GM04503 (cell line): ENCODE data around the gene NKIRAS2.
A peak's percentile ranks its signal among the peaks of the same experiment; 100 is the strongest.
"Not testable (repeated sequence)": the region's sequence is repeated elsewhere in the genome, so short reads cannot be mapped to it uniquely, and the experiment has no call there.

Experiments
- DNase-seq: peaks from one replicate; pipeline ENCODE4 v3.0.0-alpha.2; 2012; ENCODE audit warnings: low read depth

Gene NKIRAS2

DNA sequence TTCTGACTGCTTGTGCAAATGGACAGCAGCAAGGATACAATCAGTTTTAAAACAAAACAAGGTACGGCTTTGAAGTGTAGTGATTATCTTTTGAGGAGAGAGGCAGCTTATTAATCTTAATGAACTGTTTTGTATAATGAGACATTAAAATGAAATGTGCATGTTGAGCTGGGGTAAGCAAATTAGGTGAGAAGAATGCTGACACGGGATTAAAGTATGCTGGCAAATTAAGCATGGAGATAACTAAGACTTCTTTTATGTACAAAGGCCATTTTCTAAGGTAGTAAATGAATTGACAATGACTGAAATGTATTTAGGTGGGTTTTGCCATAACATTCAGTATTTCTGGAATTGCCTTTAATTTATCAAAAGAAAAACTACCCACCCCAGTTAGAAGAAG is 21.4 kb upstream of the NKIRAS2 start:
- DNase-seq = no peak

DNA sequence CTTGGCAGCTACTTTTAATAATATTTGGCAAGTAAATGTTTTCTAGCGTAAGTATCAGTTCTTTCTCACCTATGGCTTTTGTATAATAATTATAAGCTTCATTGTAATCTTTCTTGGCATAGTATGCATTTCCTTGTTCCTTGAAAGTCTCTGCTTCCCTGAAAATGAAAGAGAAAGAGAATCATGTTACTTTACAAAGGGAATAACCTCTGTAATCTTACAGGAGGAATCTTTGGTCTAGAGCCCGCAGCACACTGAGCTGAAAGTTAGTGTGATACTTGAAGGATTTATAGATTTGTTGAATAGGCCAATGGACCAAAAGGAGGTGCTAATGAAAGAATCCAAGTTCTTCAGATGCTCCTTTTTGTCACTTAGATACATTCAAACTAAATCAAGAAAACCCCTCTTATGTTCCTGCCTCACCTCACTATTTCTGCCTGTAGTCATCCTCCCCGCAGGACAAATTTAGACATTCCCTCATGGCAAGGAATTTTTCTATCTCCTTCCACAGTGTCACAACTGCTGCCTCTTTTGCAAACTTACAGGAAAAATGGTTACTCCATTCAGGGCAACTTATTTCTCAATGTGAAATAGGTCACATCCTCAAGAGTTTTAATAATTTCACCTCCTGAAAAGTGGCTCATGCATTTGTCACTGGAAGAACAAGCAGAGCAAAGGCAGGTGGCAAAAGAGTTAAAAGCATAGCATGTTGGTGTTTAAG is 19.3 kb upstream of the NKIRAS2 start:
- DNase-seq = no peak

DNA sequence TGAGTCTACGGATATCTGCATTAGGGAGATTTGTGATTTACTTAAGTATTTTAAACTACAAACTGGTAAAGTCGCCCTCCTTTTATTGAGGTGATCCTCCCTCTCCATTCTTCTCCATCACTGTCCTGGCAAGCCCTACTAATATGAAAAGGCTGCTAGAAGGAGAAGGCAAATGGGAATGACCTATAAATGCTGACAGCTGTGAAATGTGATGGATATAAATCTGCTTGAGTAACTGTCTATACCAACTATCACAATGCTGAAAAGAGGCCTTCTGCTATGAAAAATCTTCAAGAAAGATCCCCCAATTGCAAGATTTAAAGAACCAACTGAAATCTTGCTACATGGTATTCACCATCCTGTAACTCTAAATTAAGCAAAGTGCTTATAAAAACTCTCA is 18.2 kb upstream of the NKIRAS2 start:
- DNase-seq = no peak

DNA sequence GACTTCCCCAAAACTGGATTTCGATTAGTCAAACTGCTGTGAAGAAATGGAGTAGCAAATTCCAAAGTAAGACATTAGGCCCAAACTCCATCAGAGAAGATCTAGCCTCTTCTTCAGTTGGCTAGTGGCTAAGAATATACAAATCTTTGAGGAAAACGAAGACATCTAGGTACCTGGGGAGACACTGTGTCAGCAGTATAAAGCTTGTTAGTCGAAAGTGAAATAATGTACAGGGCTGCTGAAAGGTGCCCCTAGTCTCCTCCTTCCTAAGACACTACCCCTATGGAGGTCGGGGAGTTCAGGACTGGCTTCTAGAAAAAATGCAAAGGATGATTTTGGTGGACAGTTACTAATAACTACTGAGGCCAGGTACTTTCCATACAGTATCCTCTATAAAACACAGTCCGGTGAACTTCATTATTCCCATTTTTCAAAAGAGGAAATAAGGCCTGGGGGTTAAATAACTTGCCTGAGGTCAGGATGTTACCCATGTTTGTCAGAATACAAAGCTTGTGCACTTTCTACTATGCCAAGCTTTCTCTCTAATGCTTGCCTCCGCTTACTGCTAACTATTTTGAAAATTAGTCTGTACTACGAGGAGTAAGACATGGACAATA is 17.6 kb upstream of the NKIRAS2 start:
- DNase-seq = no peak

DNA sequence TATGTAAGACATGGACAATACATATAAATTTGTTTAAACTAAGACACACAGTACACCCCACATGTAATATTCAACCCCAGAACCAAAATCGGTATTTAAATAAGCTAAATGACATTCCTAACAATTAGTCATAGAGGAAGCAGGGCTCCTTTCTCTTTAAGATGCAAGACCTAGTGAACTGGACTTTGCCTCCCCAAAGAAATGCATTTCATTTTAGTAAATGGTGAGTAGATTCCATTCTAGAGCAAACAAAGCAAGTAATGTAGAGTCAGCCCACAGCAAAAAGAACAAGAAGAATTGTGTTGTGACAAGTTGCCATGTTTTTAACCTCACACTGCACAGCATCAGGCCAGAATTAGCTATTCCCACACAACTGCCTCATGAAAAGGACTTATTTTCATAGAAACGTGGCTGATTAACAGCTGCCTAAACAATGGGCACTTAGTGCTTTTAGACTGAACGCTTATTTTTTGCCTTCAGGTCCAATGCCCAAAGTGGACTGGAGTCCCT is 17.0 kb upstream of the NKIRAS2 start:
- no peak for DNase-seq

DNA sequence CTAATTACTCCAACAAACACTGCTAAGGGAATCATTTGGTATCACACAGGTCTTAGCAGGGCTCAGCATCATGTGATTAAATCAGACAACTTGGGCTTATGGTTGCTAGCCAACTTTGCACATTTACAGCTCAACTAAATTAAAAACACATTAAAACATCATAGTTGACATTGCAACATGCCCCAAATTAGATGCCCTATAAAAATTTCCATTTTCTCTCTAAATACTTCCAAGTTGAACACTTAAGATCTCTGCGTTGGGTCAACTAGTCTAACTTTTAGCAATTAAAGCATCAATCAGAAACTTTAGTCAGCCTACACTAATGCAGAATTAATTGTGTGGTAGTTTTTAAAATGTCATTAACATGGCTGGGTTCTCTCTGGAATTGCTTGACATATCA is 14.7 kb upstream of the NKIRAS2 start:
- peak; percentile 25 for DNase-seq

DNA sequence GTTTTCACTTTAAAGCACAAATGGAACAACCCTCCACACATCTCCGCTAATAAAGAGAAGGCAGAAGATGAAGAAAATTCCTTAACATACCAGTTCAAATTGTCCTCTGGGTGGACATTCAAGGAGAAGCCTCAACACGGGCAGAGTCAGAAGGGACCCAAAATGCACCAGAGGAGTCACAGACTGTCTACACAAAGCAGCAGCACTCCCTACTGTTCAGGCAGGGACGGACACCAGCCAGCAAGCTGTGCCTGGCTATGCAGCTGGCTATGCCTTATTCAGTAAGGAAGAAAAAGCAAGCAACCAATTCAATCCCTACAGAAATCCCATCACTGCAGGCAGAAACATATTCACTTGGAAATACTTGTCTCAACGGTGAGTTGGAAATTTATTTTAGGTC is 10.7 kb upstream of the NKIRAS2 start:
- DNase-seq = no peak

DNA sequence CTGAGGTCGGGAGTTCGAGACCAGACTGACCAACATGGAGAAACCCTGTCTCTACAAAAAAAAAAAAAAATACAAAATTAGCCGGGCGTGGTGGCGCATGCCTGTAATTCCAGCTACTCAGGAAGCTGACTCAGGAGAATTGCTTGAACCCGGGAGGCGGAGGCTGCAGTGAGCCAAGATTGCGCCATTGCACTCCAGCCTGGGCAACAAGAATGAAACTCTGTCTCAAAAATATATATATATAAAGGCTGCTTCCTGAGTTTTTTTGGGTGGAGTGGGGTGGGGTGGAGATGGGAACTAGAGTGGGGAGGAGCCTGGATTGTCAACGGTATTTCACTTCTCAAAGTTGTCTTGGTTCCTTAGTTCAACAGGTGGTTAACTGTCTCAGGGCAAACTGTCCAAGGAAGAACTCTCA is 9.6 kb upstream of the NKIRAS2 start:
- not testable (repeated sequence) for DNase-seq

DNA sequence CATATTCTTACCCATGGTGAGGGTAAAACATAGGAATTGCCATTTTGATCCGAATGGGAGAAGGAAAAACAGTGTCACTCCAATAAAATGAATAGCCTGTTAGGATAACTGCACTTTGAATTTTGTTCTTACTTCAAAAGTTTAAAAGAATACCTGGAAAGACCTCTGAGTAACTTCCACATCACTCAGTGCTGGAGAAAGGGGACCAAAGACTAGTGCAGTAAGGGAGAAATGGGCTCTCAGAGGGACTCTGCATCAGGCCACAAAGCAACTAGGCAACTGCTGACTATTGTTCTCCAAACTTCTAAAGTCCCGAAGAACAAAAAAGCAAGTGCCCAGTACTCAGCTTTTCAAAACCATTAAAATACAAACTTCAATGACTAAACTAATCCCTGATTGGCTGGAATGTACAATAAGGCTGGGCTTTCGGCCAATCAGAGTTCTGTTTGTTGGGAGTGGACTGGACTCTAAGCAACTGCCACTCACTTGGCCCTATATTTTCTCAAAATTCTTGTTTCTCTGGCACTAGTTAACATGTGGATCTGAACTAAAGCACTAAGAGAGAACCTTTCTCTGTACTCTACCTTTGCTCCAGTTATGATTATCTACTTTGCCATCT is 8.9 kb upstream of the NKIRAS2 start:
- DNase-seq = no peak

DNA sequence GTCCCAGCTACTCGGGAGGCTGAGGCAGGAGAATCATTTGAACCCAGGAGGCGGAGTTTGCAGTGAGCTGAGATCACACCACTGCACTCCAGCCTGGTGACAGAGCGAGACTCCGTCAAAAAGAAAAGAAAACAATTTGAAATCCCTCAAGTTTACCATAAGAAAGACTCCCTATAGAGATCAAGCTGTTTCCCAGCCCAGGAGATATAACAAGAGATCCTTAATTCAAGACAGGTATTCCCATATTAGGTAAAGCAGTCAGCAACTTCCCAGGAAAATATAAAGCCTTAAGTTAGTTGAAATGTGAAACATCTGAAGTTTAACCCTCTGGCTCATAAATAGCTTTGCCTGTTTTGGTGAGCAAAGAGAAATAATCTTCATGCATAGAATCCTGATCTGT is 7.5 kb upstream of the NKIRAS2 start:
- DNase-seq = not testable (repeated sequence)

DNA sequence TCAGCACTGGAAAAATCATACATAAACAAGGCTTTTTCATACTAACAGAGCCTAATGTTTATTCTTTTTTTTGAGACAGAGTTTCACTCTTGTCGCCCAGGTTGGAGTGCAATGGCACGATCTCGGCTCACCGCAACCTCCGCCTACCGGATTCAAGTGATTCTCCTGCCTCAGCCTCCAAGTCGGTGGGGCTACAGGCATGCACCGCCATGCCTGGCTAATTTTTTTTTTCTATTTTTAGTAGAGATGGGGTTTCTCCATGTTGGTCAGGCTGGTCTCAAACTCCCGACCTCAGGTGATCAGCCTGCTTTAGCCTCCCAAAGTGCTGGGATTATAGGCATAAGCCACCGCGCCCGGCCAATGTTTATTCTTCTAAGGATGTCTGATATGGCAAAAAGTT is 6.2 kb upstream of the NKIRAS2 start:
- not testable (repeated sequence) for DNase-seq

DNA sequence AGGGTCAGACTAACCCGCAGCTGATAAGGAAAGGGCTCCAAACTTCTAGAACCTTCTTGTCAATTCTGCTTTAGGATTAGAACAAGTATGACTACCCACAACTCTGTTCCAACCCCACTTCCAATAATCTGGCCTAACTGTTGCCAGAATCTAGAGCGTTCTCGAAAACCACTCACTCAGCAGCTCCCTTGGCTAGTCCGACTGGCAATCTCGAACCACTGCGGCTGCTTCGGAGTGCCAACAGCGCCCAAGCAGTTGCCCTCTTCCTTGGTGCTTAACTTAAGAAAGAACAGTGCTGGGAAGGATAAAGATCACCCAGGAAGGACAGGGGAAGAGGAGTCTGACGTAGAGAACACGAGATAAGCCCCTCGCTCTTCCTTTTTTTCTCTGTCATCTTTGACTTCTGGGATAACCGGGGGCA is 3.5 kb upstream of the NKIRAS2 start:
- no peak for DNase-seq

DNA sequence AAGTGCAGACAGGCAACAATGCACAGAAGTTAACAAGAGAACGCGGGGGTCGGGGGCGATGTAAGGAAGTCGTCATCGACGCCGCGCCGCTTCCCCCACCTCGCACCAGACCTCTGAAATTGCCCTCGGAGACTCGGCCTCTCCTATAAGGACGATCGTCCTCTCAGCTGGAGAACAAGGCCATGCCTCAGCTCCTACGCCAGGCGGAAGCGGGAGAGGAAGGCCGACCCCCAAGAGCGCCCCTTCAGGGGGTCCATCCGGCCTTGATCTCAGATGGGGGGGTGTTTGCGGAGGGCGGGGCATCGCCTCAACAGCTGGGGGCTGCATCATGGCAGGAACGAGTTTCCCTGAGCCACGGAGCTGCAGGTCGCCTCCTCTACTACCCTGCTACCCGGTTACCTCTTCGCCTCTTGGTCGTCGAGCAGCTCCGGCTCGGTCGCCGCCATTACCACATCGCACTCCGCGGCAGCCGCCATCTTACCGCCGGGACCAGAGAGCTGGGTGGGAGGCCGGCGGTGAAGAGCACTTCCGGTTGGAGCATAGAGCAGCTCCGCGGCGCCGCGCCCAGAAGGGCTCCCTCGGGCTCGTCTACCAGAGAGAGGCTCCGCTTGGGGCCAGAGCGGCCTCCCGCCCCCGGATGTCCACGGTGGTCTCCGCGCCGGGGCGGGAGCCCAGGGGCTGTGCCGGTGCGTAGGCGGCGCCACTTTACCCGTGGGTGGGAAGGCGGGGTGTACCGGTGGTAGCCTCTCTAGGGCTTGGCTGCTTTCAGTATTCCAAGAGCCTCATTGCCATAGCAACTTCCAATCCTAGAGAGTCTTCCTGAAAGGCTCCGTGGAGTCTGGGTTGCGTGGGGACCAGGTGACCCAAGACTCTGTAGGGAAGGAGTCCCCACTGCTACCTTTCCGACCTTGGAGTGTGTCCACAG is 2.7 kb upstream of the NKIRAS2 start, which contains the start of gene DNAJC7:
Gene DNAJC7 (minus strand): TSS at position 499 of the 925 bp plus-strand sequence. CDS start 23 bp downstream, at position 476.
- DNase-seq = peak; percentile 58

DNA sequence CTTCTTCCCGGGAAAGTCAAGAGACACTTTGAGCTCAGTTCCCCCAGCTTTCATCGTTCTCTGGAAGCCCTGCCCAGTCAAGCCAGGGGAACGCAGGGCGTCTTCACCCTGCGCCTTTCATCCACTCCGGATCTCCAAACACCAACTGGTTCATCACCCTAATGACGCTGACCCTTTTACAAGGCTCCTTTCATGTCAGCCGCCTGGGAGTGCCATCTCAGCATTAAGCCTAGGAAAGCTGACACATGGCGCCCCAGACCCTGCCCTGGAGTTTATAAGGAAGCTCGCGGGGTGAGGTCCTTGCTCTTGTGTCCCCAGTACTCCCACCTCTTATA is 2.1 kb upstream of the NKIRAS2 start:
- no peak for DNase-seq

DNA sequence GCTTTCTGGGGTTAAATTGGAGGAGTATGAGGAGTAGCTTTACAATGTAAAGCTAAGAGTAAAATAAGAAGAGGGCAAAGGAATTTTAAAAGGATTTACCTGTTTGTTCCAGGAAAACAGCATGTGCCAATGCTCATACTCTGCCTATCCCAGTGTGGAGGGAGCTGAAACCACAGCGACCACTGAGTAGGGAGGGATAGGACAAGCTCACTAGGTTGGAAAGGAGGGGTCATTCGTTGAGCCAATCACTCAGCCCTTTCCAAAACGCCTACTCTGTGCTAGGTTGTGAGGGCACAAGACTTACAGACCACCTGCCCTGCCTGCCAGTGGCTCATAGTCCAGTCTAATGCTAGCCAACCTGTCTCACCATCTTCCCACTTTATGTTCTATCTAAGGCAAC is 1.6 kb upstream of the NKIRAS2 start:
- DNase-seq = no peak

DNA sequence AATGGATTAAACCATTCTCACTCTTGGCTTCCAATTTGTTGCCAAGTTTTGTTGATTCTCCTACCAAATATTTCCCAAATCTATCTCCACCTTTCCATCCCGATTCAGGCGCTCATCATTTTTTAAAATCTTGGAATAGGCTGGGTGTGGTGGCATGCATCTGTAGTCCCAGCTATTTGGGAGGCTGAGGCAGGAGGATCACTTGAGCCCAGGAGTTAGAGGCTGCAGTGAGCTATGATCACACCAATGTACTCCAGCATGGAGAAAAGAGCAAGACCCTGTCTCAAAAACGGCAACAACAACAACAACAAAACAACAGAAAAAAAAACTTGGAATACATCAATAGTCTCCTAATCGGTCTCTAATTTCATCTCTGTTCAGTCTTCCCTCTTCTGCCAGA is 902 bp upstream of the NKIRAS2 start:
- DNase-seq = no peak

DNA sequence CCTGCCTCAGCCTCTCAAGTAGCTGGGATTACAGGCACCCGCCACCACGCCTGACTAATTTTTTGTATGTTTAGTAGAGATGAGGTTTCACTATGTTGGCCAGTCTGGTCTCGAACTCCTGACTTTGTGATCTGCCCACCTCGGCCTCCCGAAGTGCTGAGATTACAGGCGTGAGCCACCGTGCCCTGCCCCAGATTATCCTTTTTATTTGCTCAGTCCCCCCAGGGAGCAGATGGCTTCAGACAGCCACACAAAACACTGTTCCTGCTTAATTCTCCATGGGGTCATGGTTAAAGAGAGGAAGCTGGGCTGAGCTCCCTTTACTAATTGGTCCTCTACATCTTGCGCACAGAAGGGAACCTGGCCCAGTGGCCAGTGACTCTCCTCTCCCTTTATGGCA is 955 bp downstream of the NKIRAS2 start:
- DNase-seq = not testable (repeated sequence)

DNA sequence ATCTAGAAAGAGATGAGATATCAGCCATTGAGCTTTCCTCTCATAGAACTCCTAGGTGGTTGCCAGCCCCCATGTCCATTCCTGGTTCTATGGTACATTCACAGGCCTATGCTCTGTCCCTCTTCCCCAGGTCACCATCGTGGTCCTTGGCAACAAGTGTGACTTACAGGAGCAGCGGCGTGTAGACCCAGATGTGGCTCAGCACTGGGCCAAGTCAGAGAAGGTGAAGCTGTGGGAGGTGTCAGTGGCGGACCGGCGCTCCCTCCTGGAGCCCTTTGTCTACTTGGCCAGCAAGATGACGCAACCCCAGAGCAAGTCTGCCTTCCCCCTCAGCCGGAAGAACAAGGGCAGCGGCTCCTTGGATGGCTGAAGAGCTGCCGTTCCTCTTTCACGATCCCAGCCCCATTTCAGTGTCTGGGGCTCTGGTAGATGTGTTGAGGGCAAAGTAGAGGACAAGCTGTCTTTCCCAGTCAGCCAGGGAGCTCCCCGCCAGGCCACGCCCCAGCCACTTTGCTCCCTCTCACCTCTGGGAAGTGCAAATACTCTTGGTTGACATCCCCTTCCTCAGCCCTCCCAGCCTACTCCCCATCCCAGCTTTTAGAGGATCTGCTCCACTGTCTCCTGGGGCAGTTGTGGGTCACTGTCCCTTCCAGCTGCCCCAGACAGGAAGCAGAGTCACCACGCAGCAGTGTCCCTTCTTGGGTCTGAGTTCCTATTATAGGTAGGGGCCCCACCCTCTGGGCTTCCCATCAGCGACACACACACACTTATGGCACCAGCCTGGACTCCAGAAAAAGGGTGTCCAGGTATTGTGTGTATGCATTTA is 3.8 kb downstream of the NKIRAS2 start:
- no peak for DNase-seq

DNA sequence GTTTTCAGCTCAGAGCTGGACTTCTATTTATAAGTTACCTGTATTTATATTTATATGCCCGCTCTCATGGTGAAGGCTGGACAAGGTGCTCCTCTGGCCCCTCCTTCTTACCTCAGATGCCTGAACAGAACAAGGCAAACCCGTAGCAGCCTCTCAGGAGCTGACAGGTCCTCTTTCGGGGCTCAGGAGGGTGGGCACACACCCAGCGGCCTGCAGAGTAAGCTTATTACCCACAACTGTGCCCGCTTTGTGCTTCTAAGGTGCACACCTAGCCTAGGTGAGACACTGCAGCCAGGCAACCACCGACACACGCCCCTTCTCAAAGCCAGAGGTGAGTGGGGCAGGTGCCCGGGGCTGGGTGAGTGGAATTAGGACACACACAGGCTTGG is 5.3 kb downstream of the NKIRAS2 start:
- DNase-seq = no peak

DNA sequence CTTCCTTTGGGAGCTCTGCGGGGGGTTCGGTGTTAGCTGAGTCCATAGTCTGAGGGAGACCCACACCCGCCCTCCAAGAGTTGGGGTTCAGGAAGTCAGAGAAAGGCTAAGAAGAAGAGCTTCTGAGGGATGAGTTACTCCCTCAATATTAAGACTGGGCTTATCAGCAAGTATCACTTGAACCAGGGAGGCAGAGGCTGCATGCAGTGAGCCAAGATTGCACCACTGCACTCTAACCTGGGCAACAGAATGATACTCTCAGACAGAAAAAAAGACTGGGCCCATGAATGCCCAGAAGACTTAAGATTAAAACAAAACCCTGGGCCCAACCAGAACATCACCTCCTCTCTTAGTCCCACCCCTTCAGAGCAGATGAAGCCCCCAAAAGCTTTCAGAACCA is 6.0 kb downstream of the NKIRAS2 start:
- DNase-seq = no peak

DNA sequence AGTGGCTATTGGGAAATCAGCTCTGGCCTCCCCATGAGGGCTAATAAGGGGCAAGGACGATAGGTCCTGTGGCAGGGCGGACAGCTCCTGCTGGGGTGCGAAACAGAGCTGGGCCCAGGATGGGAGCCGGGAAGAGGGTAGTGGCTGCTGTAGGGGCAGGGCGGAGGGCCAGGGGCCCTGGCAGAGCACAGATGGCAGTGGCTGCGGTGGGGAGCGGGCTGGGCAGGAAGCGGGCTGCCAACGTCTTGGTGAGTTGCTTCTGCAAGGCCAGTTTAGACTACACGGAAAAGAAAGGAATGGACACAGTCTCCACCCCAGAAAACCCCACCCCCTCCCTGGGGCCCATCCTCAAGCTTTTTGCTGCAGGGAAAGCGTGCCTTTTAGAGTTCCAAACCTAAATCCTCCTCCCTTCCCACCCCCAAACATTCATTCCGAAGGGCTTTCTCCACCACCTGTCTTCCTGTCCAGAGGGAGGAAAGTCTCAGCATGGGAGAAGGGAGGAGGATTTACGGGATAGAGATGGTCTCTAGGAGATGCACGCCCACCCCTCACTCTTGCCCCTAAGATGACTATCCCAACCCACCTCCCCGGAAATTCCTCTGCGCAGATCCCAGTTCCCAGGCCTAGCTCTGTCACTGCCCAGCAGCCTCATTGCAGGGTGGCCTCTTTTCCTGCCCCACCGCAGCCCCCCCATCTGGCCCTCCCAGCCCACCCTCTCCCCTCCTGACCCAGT is 7.1 kb downstream of the NKIRAS2 start:
- no peak for DNase-seq
